Subcutaneous adipose tissue (tissue), 4 donors: ENCODE data around the gene ANKLE2. TPM values are rescaled to one million over a fixed set of nuclear protein-coding genes. Genes with fewer than 3 reads are reported as not detected.

Experiments used
- CTCF ChIP-seq: fragments of 450-650 bp; IDR thresholded peaks from one replicate; pipeline ENCODE4 v1.5.1; 2016; ENCODE audit warnings: low read depth, mild to moderate bottlenecking, control low read depth, antibody characterized with exemption, moderate library complexity
- total RNA-seq, 4 donors: library from RNA; depleted of rRNA; stranded (reverse); fragments of >200 nt; gene quantifications; one replicate each; pipeline ENCODE4 v1.1.0, GENCODE V29; 2016

The ANKLE2 gene
- total RNA-seq, 4 donors from 2014 or later = 66.0 to 77.2 (median 75.4) TPM

GRCh38 chr12:132736913-132737312 is 24.7 kb downstream of the ANKLE2 start:
- TF ChIP-seq CTCF = no peak

GRCh38 chr12:132736378-132736777 is 25.3 kb downstream of the ANKLE2 start:
- TF ChIP-seq CTCF = no peak

- no peak for TF ChIP-seq CTCF
Measured at GRCh38 chr12:132735496-132735895, 26.1 kb downstream of the ANKLE2 start.

- TF ChIP-seq CTCF = no peak
Measured at GRCh38 chr12:132734206-132734605, 27.4 kb downstream of the ANKLE2 start.

- no peak for TF ChIP-seq CTCF
Measured at GRCh38 chr12:132731574-132731973, 30.1 kb downstream of the ANKLE2 start.

- TF ChIP-seq CTCF = no peak
Measured at GRCh38 chr12:132730353-132730752, 31.3 kb downstream of the ANKLE2 start.

GRCh38 chr12:132729541-132730320 is 31.9 kb downstream of the ANKLE2 start:
- no peak for TF ChIP-seq CTCF
